K562 (cell line): ENCODE data around the gene ACKR2. TPM values are rescaled to one million over a fixed set of nuclear protein-coding genes. Genes with fewer than 3 reads are reported as not detected.

Source experiments
- ATAC-seq: fragments of 200-7000 bp; cut with Tn5 transposase; 3 replicates; pipeline ENCODE4 v1.9.1; 2020; ENCODE audit warnings: moderate library complexity
- BruUV-seq: library from RNA; stranded (reverse); fragments of 400-500 nt; replicated peaks from 2 replicates; lab custom pipeline; 2021; lab: Mats Ljungman, UMichigan
- CTCF ChIA-PET: fragments of 300-600 bp; formaldehyde crosslinking; extraction: SDS; loops from one replicate; lab custom pipeline; 2021; ENCODE audit warnings: low intra/inter-chr PET ratio; lab: Yijun Ruan, JAX
- POLR2A ChIA-PET: fragments of 300-600, 350-650 bp; sonication (Branson Sonifier 250); formaldehyde crosslinking; extraction: SDS; loops from one replicate; lab custom pipeline; 2021; ENCODE audit warnings: antibody characterized with exemption, inconsistent platforms; lab: Yijun Ruan, JAX
- DNase-seq, 4 experiments: peaks; one replicate each; pipeline versions ENCODE4 v3.0.0 to v3.0.0-alpha.2; 2011 to 2018; ENCODE audit warnings: low spot score in 3 of 4, mixed read lengths in 3 of 4; ENCODE audit errors: extremely low read depth in 1 of 4
- FAIRE-seq: peaks from 2 replicates; lab custom pipeline; 2011; peaks lifted over from hg19 to GRCh38; lab: Jason Lieb, UNC
- H2AFZ ChIP-seq: 2 replicates; pipeline ENCODE4 v1.6.0; 2011; ENCODE audit warnings: low read depth, low read length, control low read depth, inconsistent platforms
- H3K27ac ChIP-seq: fragments of 200-600 bp; 3 replicates; pipeline ENCODE4 v1.8.0; 2011; ENCODE audit warnings: low read depth, mild to moderate bottlenecking, control low read depth, inconsistent platforms, low read length, moderate library complexity, mixed read lengths; ENCODE audit errors: extremely low read depth
- H3K27me3 ChIP-seq, 2 experiments: fragments of 300-600 bp in 1 of 2; 2 replicates in 1 of 2; 3 replicates in 1 of 2; pipeline versions ENCODE4 v1.6.0 to v1.8.0; 2011; ENCODE audit warnings: inconsistent platforms in 2 of 2, low read length in 2 of 2, mild to moderate bottlenecking in 1 of 2, mixed read lengths in 1 of 2, moderate library complexity in 1 of 2; ENCODE audit not compliant: control insufficient read depth in 2 of 2, insufficient read depth in 2 of 2
- H3K36me3 ChIP-seq: fragments of 300-600 bp; 3 replicates; pipeline ENCODE4 v1.8.0; 2011; ENCODE audit warnings: mild to moderate bottlenecking, low read length, inconsistent platforms; ENCODE audit not compliant: control insufficient read depth, insufficient read depth
- H3K4me1 ChIP-seq, 2 experiments: fragments of 200-600 bp in 1 of 2; replicated peaks in 1 of 2; 2 replicates in 1 of 2; 3 replicates in 1 of 2; pipeline versions ENCODE4 v1.5.1 to v1.8.0; 2011; ENCODE audit warnings: inconsistent platforms in 2 of 2, low read length in 2 of 2, mild to moderate bottlenecking in 1 of 2, mixed read lengths in 1 of 2, moderate library complexity in 1 of 2; ENCODE audit not compliant: control insufficient read depth in 2 of 2, insufficient read depth in 2 of 2
- H3K4me2 ChIP-seq: 2 replicates; pipeline ENCODE4 v1.6.1; 2011; ENCODE audit warnings: low read length, control low read depth, inconsistent platforms, mixed read lengths; ENCODE audit not compliant: insufficient read depth
- H3K4me3 ChIP-seq: fragments of 200-600 bp; sonication (generic), shearing (Covaris generic); 2 replicates; pipeline ENCODE4 v1.5.1; 2016; ENCODE audit warnings: control low read depth, inconsistent platforms
- H3K79me2 ChIP-seq: fragments of 200-600 bp; 3 replicates; pipeline ENCODE4 v1.8.0; 2011; ENCODE audit warnings: low read length, inconsistent platforms; ENCODE audit not compliant: control insufficient read depth, insufficient read depth
- H3K9ac ChIP-seq, 2 experiments: 2 replicates each; pipeline versions ENCODE4 v1.6.0 to v1.6.1; 2011; ENCODE audit warnings: low read depth in 2 of 2, low read length in 2 of 2, control low read depth in 1 of 2, inconsistent platforms in 1 of 2, mild to moderate bottlenecking in 1 of 2, mixed read lengths in 1 of 2; ENCODE audit not compliant: insufficient read depth in 1 of 2
- H3K9me1 ChIP-seq: one replicate; pipeline ENCODE4 v1.6.0; 2011; ENCODE audit warnings: inconsistent platforms, mild to moderate bottlenecking, low read length, moderate library complexity; ENCODE audit not compliant: control insufficient read depth, insufficient read depth
- H3K9me3 ChIP-seq: replicated peaks from 2 replicates; pipeline ENCODE4 v1.5.1; 2011; ENCODE audit warnings: low read depth, low read length, inconsistent platforms; ENCODE audit not compliant: control insufficient read depth, insufficient read depth
- H4K20me1 ChIP-seq: replicated peaks from 2 replicates; pipeline ENCODE4 v1.6.1; 2011; ENCODE audit warnings: low read length, inconsistent platforms, mixed read lengths; ENCODE audit not compliant: control insufficient read depth, insufficient read depth
- WGBS: fragments of 100-300 bp; shearing (Covaris generic); methylation state at CpG from one replicate; pipeline ENCODE4 v1.1.6; 2016; ENCODE audit warnings: low coverage, mixed read lengths; ENCODE audit not compliant: insufficient coverage; ENCODE audit errors: missing lambda C conversion rate; 5-methylcytosine and 5-hydroxymethylcytosine counted together
- in situ Hi-C: fragments of 300-500 bp; cut with MboI; formaldehyde crosslinking; loops from 4 replicates; pipeline ENCODE4 v1.15.0; 2018; ENCODE audit warnings: inconsistent platforms, mixed read lengths
- intact Hi-C: fragments of 100-400 bp; cut with micrococcal nuclease; formaldehyde crosslinking; loops from 2 replicates; pipeline ENCODE4 v1.14.2; 2022
- polyA plus RNA-seq, 8 experiments: library from polyadenylated mRNA; depleted of rRNA in 4 of 8; stranded (reverse) in 5 of 8; unstranded in 3 of 8; fragments of >200 nt; fragmentation: Nextera tagmentation in 2 of 8; fragmentation: Illumina TruSeq in 1 of 8; extraction: Ambion mirVana in 2 of 8; extraction: Trizol in 1 of 8; gene quantifications; 2 replicates each; pipeline versions ENCODE4 v1.2.1 to v1.2.3, GENCODE V29; 2011 to 2014; ENCODE audit warnings: inconsistent platforms in 1 of 8, missing spikeins in 1 of 8
- total RNA-seq, 7 experiments: library from RNA; depleted of rRNA in 6 of 7; stranded (reverse); fragments of >200 nt in 6 of 7; fragmentation: Illumina TruSeq in 2 of 7; extraction: Trizol in 2 of 7; gene quantifications; 2 replicates each; pipeline versions ENCODE4 v1.2.1 to v1.2.3, GENCODE V29; 2011 to 2021; ENCODE audit warnings: low replicate concordance in 1 of 7
- TF ChIP-seq, protein P1 (sequence below): sonication (generic); formaldehyde crosslinking; IDR thresholded peaks from 2 replicates; pipeline ENCODE4 v1.8.0; 2022; ENCODE audit warnings: missing genetic modification reagents, mild to moderate bottlenecking, moderate library complexity, borderline replicate concordance
- TF ChIP-seq, protein P2 (sequence below), 2 experiments: IDR thresholded peaks in 1 of 2; conservative IDR thresholded peaks in 1 of 2; 2 replicates each; pipeline ENCODE4 v1.6.1; 2016; ENCODE audit warnings: low read depth in 2 of 2, mild to moderate bottlenecking in 1 of 2, missing compliant biosample characterization in 1 of 2, missing genetic modification characterization in 1 of 2, moderate library complexity in 1 of 2

ACKR2 gene
- total and polyA plus RNA-seq, 9 of the 15 experiments (the other 6 are each of a cell fraction or from before 2014, with no cell fraction given), result 0.03 to 0.69 (median 0.25) TPM; not detected in 1

DNA sequence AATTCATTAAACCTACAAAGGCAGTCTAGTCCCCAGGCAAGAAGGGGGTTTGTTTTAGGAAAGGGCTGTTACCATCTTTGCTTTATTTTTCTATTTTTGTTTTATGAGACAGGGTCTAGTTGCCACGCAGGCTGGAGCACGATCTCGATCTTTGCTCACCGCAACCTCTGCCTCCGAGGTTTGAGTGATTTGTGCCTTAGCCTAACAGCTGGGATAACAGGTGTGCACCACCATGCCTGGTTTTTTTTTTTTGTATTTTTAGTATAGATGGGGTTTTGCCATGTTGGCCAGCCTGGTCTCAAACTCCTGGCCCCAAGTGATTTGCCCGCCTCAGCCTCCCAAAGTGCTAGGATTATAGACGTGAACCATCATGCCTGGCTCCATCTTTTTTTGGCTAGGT is 9.9 kb upstream of the ACKR2 start:
- peaks cover 11 to 19% of the 10 kb centered on the region in 2 experiments; a peak in 4 of 5 replicates for H3K4me1 ChIP-seq
- H3K4me3 ChIP-seq, result no peak overlapping the region
- H3K79me2 ChIP-seq, result peaks cover 76% of the 10 kb centered on the region
- no TSS peak for BruUV-seq
- DNase-seq (no peak), ATAC-seq (no peak), FAIRE-seq (no peak)
- H3K9me3 ChIP-seq, result 0 out of 2 replicates have a peak, but pooled peaks cover 2% of the 10 kb centered on the region
- ChIA-PET CTCF (no interaction called here), POLR2A (interaction anchor here (0.6 kb wide), 1 partner anchor 31 kb away, joined by 4 read pairs; no protein-coding TSS in a partner anchor)
- no peak overlapping the region for H3K4me2 ChIP-seq
- WGBS, result 77% methylated on average over 7 of the region's 7 CpGs
- H4K20me1 ChIP-seq, result no peaks in the 10 kb centered on the region
- no peaks in the 10 kb centered on the region for H3K27me3 ChIP-seq
- peaks cover 38% of the 10 kb centered on the region for H3K36me3 ChIP-seq
- TF ChIP-seq, protein P1, sequence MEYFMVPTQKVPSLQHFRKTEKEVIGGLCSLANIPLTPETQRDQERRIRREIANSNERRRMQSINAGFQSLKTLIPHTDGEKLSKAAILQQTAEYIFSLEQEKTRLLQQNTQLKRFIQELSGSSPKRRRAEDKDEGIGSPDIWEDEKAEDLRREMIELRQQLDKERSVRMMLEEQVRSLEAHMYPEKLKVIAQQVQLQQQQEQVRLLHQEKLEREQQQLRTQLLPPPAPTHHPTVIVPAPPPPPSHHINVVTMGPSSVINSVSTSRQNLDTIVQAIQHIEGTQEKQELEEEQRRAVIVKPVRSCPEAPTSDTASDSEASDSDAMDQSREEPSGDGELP (CRISPR knock-in tag), result peak; percentile 18; the same call in 1 of the 2 replicates
- TF ChIP-seq, protein P2, sequence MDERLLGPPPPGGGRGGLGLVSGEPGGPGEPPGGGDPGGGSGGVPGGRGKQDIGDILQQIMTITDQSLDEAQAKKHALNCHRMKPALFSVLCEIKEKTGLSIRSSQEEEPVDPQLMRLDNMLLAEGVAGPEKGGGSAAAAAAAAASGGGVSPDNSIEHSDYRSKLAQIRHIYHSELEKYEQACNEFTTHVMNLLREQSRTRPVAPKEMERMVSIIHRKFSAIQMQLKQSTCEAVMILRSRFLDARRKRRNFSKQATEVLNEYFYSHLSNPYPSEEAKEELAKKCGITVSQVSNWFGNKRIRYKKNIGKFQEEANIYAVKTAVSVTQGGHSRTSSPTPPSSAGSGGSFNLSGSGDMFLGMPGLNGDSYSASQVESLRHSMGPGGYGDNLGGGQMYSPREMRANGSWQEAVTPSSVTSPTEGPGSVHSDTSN (CRISPR knock-in tag; IDR thresholded peaks at IDR 0.05; ENCODE audit: low read depth), result no peak
- TF ChIP-seq, protein P2 (tag; conservative IDR thresholded peaks at IDR 0.05; ENCODE audit: low read depth), result no peak
- H2AFZ ChIP-seq, result no peak overlapping the region
- no peaks in the 10 kb centered on the region for H3K9me1 ChIP-seq
- no peak overlapping the region for H3K27ac ChIP-seq
- H3K9ac ChIP-seq, result no peak overlapping the region
- in situ Hi-C loops (no loop called here), intact Hi-C loops (no loop called here)
